ENCODE results near the gene MUC21.
"Not testable (repeated sequence)": the region's sequence is repeated elsewhere in the genome, so short reads cannot be mapped to it uniquely, and the experiment has no call there.

- not testable (repeated sequence) for TF ChIP-seq CTCF (IDR thresholded peaks at IDR 0.05; ENCODE audit: low read length); EZH2 (IDR thresholded peaks at IDR 0.05; ENCODE audit: borderline replicate concordance, low read length)
Measured at GRCh38 chr6:31020631-31021255, 37.2 kb downstream of the MUC21 start.

Data from OCI-LY1 (cell line).